Pancreas (tissue), 10 donors: Measurements from ENCODE around the gene PPP4R2. TPM values are rescaled to one million over a fixed set of nuclear protein-coding genes. Genes with fewer than 3 reads are reported as not detected.

Experiments used
- ATAC-seq, 4 donors: fragments of 200-7000 bp; cut with Tn5 transposase; one replicate each; pipeline versions ENCODE4 v1.8.0 to v1.9.1; 2020; ENCODE audit warnings: mild to moderate bottlenecking in 4 of 4, moderate library complexity in 4 of 4
- DNase-seq, 6 donors: peaks; one replicate each; pipeline ENCODE4 v3.0.0-alpha.2; 2020
- FAIRE-seq: peaks from 2 replicates; lab custom pipeline; 2012; peaks lifted over from hg19 to GRCh38; lab: Jason Lieb, UNC
- H3K27ac ChIP-seq, 4 donors: fragments of 200-600 bp; sonication (generic); 1 replicate in 3 of 4; 2 replicates in 1 of 4; pipeline versions ENCODE4 v1.5.0 to v1.8.0; 2020
- H3K27me3 ChIP-seq, 4 donors: fragments of 200-600 bp; one replicate each; pipeline ENCODE4 v1.8.0; 2021
- H3K36me3 ChIP-seq, 3 donors: fragments of 200-600 bp; sonication (generic) in 1 of 3; one replicate each; pipeline versions ENCODE4 v1.5.0 to v1.8.0; 2020 to 2021
- H3K4me1 ChIP-seq, 3 donors: fragments of 200-600 bp; one replicate each; pipeline ENCODE4 v1.8.0; 2021
- H3K4me3 ChIP-seq, 4 donors: fragments of 200-600 bp; sonication (generic) in 2 of 4; one replicate each; pipeline versions ENCODE4 v1.5.0 to v1.8.0; 2020 to 2021
- H3K9me3 ChIP-seq, 4 donors: fragments of 200-600 bp; one replicate each; pipeline ENCODE4 v1.8.0; 2021
- WGBS, 2 donors: extraction: QIAGEN DNeasy Blood & Tissue Kit; methylation state at CpG; one replicate each; pipeline ENCODE4 v1.1.7; 2013; 5-methylcytosine and 5-hydroxymethylcytosine counted together
- intact Hi-C, 3 donors: fragments of 100-400 bp; cut with DNase I; formaldehyde crosslinking; loops; one replicate each; pipeline versions ENCODE4 v1.11.1 to v1.14.2; 2022
- polyA plus RNA-seq, 2 donors: library from polyadenylated mRNA; stranded (reverse); fragments of 200-250 nt; gene quantifications; one replicate each; pipeline ENCODE4 v1.2.3, GENCODE V29; 2013
- total RNA-seq, 6 donors: library from RNA; stranded (reverse); fragmentation: NEBNext Ultra II Directional in 4 of 6; extraction: Animal tissue kit (Norgen Biotek cat#: 25700) in 4 of 6; gene quantifications; one replicate each; pipeline versions ENCODE4 v1.2.1 to v1.2.4, GENCODE V29; 2021 to 2023
- TF ChIP-seq, protein P1 (sequence below), 4 donors: fragments of 200-600 bp; sonication (generic) in 3 of 4; IDR thresholded peaks; one replicate each; pipeline versions ENCODE4 v1.5.0 to v1.8.0; 2021; ENCODE audit warnings: antibody characterized with exemption in 4 of 4
- donor health status: healthy with polysubstance abuse.
- donor health status: DM: no; HTN: no; CAD: no; lungs with moderate emphysema.
- donor health status: DM: no; HTN: no; CAD: no.
- donor health status: control.
- donor health status: control.
- donor health status: Bipolar disorder and iron deficiency.
- donor health status: DM: yes; HTN: yes; CAD: no.
- donor health status: DM: no; HTN: no; CAD: no.
- donor health status: DM: no; HTN: no; CAD: no.
- donor health status: DM: yes; HTN: yes; CAD: no.

The PPP4R2 gene
- total and polyA plus RNA-seq, 8 donors = 8.2 to 45.6 (median 23.4) TPM

DNA sequence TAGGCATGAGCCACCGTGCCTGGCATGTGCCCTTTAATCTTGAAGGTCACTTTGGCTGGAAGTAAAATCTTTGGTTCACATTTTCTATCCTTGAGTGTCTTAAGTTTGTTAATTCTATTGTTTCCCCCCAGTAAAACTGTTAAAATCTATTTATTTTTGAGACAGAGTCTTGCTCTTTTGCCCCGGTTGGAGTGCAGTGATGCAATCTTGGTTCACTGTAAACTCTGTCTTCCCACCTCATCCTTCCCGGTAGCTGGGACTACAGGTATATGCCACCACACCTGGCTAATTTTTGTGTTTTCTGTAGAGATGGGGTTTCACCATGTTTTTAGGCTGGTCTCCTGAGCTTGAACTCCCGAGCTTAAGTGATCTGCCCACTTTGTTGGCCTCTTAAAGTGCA, 7.7 kb downstream of the PPP4R2 start:
- 71 to 78% methylated on average over 4 of the region's 4 CpGs for WGBS, 2 donors
- DNase-seq = no peak

DNA sequence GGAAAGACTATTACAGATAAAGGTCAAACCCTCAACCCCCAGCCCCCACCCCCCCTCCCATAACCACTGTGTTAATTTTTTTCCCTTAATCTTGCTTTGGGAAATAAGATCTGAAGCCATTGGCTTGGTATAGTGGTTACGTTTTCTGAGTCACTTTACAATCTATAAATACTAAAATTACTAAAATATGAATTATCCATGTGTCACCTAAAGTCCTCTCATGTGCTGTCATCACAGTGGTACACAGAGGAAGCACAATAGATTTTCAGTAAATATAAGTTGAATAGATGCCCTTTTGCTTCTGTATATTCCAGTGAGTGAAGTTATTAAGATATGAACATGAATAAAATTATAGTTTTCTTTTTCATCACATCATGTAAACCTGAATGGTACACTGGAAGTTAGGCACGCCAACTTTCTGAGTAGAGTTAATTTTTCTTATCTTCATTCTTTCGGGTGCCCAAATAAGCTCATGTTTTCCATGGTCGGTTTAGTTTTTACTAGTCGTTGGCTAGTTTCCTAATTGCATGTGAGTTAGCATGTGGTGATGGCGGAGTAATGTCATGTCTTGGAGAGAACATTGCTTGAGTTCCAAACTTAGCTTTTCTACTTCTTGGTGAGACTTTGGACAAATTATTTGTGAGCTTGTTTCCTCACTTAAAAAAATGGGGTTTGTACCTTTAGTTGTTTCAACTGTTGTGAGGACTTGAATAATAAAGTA, 11.5 kb downstream of the PPP4R2 start:
- no peak for FAIRE-seq
- TF ChIP-seq, protein P1, sequence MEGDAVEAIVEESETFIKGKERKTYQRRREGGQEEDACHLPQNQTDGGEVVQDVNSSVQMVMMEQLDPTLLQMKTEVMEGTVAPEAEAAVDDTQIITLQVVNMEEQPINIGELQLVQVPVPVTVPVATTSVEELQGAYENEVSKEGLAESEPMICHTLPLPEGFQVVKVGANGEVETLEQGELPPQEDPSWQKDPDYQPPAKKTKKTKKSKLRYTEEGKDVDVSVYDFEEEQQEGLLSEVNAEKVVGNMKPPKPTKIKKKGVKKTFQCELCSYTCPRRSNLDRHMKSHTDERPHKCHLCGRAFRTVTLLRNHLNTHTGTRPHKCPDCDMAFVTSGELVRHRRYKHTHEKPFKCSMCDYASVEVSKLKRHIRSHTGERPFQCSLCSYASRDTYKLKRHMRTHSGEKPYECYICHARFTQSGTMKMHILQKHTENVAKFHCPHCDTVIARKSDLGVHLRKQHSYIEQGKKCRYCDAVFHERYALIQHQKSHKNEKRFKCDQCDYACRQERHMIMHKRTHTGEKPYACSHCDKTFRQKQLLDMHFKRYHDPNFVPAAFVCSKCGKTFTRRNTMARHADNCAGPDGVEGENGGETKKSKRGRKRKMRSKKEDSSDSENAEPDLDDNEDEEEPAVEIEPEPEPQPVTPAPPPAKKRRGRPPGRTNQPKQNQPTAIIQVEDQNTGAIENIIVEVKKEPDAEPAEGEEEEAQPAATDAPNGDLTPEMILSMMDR (IDR thresholded peaks at IDR 0.05) = no peak
- no peak for DNase-seq
- Histone ChIP-seq H3K4me3 (no peak overlapping the region), H3K27ac (no peak overlapping the region), H3K9me3 (no peaks in the 10 kb centered on the region), H3K27me3 (no peaks in the 10 kb centered on the region), H3K4me1 (peaks cover 0 to 9% (median 7%) of the 10 kb centered on the region in 3 donors), H3K36me3 (peaks cover 0 to 4% (median 0%) of the 10 kb centered on the region in 3 donors)
- intact Hi-C loops = no loop called here
- no peak for ATAC-seq
- WGBS, 2 donors = 22 to 41% methylated on average over 6 of the region's 6 CpGs

More for the DNA sequence above, 7.7 kb downstream of the PPP4R2 start:
- no peak overlapping the region for H3K4me3 ChIP-seq
- no peak overlapping the region for H3K27ac ChIP-seq
- intact Hi-C loops = no loop called here
- no peaks in the 10 kb centered on the region for H3K27me3 ChIP-seq
- H3K4me1 ChIP-seq = peaks cover 11 to 23% (median 14%) of the 10 kb centered on the region in 3 donors
- H3K9me3 ChIP-seq = no peaks in the 10 kb centered on the region
- H3K36me3 ChIP-seq = peaks cover 0 to 4% (median 0%) of the 10 kb centered on the region in 3 donors
- ATAC-seq = no peak
- no peak for FAIRE-seq
- TF ChIP-seq, protein P1 (IDR thresholded peaks at IDR 0.05) = no peak

DNA sequence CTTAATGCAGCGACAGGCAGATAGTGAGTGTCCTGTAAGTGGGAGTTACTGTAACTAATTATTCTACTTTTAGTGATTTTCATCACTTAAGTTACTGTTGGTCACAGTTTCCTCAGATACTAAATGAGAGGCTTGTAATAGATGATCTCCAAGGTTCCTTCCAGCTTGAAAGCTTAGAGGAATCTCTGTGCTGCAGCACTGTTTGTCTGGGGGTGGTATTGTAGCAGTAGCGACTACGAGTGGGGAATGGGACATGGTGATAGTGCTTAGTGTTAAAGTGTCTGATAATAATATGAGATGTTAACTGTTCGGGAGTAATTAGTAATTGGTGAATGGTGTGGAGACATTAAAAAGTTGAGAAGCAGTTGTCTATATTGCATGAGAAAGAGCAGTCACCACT, 12.4 kb downstream of the PPP4R2 start:
- Histone ChIP-seq H3K4me1 (peaks cover 0 to 9% (median 7%) of the 10 kb centered on the region in 3 donors), H3K27me3 (no peaks in the 10 kb centered on the region), H3K4me3 (no peak overlapping the region), H3K9me3 (no peaks in the 10 kb centered on the region), H3K36me3 (peaks cover 0 to 4% (median 0%) of the 10 kb centered on the region in 3 donors), H3K27ac (no peak overlapping the region)
- DNase-seq = no peak
- TF ChIP-seq, protein P1 (IDR thresholded peaks at IDR 0.05) = no peak
- no peak for FAIRE-seq
- intact Hi-C loops = no loop called here
- 72 to 77% methylated on average over 4 of the region's 4 CpGs for WGBS, 2 donors
- no peak for ATAC-seq

DNA sequence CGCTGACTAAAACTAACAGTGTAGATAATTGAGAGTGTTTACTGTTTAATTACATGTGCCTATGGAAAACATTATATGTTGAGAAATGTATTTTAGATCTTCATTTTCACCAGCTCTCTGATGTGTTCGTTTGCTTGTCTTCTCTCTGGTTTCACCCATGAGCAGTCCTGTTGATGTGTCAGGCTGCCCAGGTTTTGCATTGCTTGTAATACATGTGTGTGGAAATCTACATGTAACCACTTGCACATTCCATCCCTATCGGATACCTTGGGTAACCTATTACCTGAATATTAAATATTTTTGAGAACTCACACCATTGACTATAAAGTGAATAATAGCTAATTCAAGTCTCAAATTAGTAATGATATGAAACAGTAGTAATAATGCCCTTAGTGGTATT, 13.1 kb downstream of the PPP4R2 start:
- H3K9me3 ChIP-seq = no peaks in the 10 kb centered on the region
- no peak overlapping the region for H3K4me3 ChIP-seq
- intact Hi-C loops = no loop called here
- H3K27me3 ChIP-seq = no peaks in the 10 kb centered on the region
- TF ChIP-seq, protein P1 (IDR thresholded peaks at IDR 0.05) = no peak
- FAIRE-seq = no peak
- DNase-seq = no peak
- 62 to 66% methylated on average over 3 of the region's 3 CpGs for WGBS, 2 donors
- ATAC-seq = no peak
- H3K36me3 ChIP-seq = peaks cover 0 to 4% (median 0%) of the 10 kb centered on the region in 3 donors
- no peak overlapping the region for H3K27ac ChIP-seq
- H3K4me1 ChIP-seq = peaks cover 0 to 9% (median 7%) of the 10 kb centered on the region in 3 donors

DNA sequence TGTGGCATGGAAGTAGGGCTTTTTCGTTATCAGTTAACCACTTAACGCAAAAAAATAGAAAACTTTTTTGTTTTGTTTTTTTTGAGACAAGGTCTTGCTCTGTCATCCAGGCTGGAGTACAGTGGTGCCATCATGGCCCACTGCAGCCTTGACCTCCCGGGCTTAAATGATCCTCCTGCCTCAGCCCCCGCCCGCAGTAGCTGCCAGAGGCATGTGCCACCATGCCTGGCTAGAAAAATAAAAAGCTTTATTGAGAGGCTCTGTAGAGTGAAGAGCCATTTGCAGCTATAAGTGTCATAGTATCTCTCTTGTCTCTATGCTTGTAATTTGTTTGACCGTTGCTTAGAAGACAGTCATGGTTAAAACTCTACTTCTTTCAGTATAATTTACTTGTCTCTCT, 13.5 kb downstream of the PPP4R2 start:
- H3K9me3 ChIP-seq = no peaks in the 10 kb centered on the region
- ATAC-seq (no peak), DNase-seq (no peak), FAIRE-seq (no peak)
- no peak overlapping the region for H3K4me3 ChIP-seq
- WGBS, 2 donors = 89 to 94% methylated on average over 6 of the region's 6 CpGs
- H3K27ac ChIP-seq = no peak overlapping the region
- TF ChIP-seq, protein P1 (IDR thresholded peaks at IDR 0.05) = no peak
- peaks cover 0 to 4% (median 0%) of the 10 kb centered on the region in 3 donors for H3K36me3 ChIP-seq
- intact Hi-C loops = no loop called here
- no peaks in the 10 kb centered on the region for H3K27me3 ChIP-seq
- peaks cover 0 to 9% (median 7%) of the 10 kb centered on the region in 3 donors for H3K4me1 ChIP-seq
